ENCODE results near the gene SHANK2. TPM values are rescaled to one million over a fixed set of nuclear protein-coding genes. Genes with fewer than 3 reads are reported as not detected.

The SHANK2 gene
- total RNA-seq, 2 experiments from 2014 or later = not detected

DNA sequence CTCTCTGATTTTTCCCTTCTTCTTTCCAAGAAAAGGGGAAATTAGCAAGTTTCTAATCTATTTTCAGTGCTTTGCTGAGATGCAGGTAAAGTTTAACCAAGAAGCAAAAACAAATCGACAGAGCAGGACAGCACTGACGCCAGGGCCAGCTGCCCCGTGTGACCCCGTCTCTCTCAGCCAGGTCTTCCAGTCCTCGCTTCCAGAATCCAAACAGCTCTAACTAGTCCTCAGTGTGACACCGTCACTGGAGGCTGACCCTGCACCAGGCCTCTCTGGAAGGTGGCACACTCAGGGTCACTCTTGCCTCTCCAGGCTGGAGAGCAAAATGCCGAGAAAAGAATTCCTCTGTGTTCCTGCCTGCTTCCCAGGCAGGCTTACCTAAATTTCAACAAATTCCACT lies 44.8 kb downstream of the SHANK2 start:
- peaks cover 16% of the 10 kb centered on the region for H3K4me1 ChIP-seq (ENCODE audit: insufficient read depth, low read length, poor library complexity, severe bottlenecking)
- no peaks in the 10 kb centered on the region for H4K20me1 ChIP-seq (ENCODE audit: insufficient read depth, low read length)
- H3K4me2 ChIP-seq (ENCODE audit: low read length) = no peak overlapping the region
- H3K79me2 ChIP-seq (ENCODE audit: insufficient read depth, low read depth, low read length) = no peaks in the 10 kb centered on the region
- no peak overlapping the region for H3K27ac ChIP-seq (ENCODE audit: low read depth, low read length, poor library complexity, severe bottlenecking)
- TF ChIP-seq EZH2phosphoT487 (IDR thresholded peaks at IDR 0.05; ENCODE audit: borderline replicate concordance, low read depth, low read length) (no peak), CTCF (conservative IDR thresholded peaks at IDR 0.05; ENCODE audit: low read length) (no peak)
- BruUV-seq (replicated peaks) = no TSS peak
- DNase-seq (ENCODE audit: low spot score) = no peak
- no peaks in the 10 kb centered on the region for H3K9me2 ChIP-seq (ENCODE audit: insufficient read depth, low read length)
- POLR2A ChIA-PET = no interaction called here
- H3K4me3 ChIP-seq (ENCODE audit: low read depth, low read length, poor library complexity, severe bottlenecking) = no peak overlapping the region
- CTCF ChIA-PET (ENCODE audit: unreplicated experiment) = no interaction called here
- peaks cover 4% of the 10 kb centered on the region; the same call in 1 of the 2 replicates for H3K9me3 ChIP-seq (ENCODE audit: low read length)
- H2AFZ ChIP-seq (ENCODE audit: low read length) = no peak overlapping the region
- intact Hi-C loops (cut with micrococcal nuclease; ENCODE audit: unreplicated experiment) = no loop called here
- no peaks in the 10 kb centered on the region for H3K36me3 ChIP-seq (ENCODE audit: insufficient read depth, low read length)

DNA sequence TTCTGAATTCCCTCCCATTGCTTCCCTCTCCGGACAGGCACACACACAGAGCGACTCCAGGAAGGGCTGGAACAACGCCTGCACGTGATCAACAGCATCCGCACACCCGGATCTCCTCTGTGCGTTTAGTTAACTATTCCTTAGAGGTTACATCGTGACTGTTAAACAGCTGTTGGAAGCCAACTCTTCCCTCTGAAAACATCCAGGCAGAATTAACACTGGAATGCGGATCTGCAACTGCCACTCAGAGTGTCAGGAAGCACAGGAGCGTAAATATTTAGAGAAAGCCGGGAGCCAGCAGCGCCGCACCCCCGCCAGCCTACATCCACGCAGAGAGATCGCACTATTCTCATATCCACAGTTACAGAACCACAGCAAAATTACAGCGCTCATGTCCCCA lies 46.2 kb downstream of the SHANK2 start:
- Histone ChIP-seq H3K27ac (ENCODE audit: low read depth, low read length, poor library complexity, severe bottlenecking) (no peak overlapping the region), H3K4me2 (ENCODE audit: low read length) (no peak overlapping the region), H2AFZ (ENCODE audit: low read length) (no peak overlapping the region), H3K4me1 (ENCODE audit: insufficient read depth, low read length, poor library complexity, severe bottlenecking) (peaks cover 23% of the 10 kb centered on the region), H3K9me2 (ENCODE audit: insufficient read depth, low read length) (no peaks in the 10 kb centered on the region), H4K20me1 (ENCODE audit: insufficient read depth, low read length) (no peaks in the 10 kb centered on the region), H3K36me3 (ENCODE audit: insufficient read depth, low read length) (no peaks in the 10 kb centered on the region), H3K9me3 (ENCODE audit: low read length) (peaks cover 4% of the 10 kb centered on the region; the same call in 1 of the 2 replicates), H3K79me2 (ENCODE audit: insufficient read depth, low read depth, low read length) (no peaks in the 10 kb centered on the region), H3K4me3 (ENCODE audit: low read depth, low read length, poor library complexity, severe bottlenecking) (no peak overlapping the region)
- TF ChIP-seq CTCF (conservative IDR thresholded peaks at IDR 0.05; ENCODE audit: low read length) (no peak), EZH2phosphoT487 (IDR thresholded peaks at IDR 0.05; ENCODE audit: borderline replicate concordance, low read depth, low read length) (no peak)
- intact Hi-C loops (cut with micrococcal nuclease; ENCODE audit: unreplicated experiment) = no loop called here
- no peak for DNase-seq (ENCODE audit: low spot score)
- POLR2A ChIA-PET = no interaction called here
- no TSS peak for BruUV-seq (replicated peaks)
- CTCF ChIA-PET (ENCODE audit: unreplicated experiment) = no interaction called here

DNA sequence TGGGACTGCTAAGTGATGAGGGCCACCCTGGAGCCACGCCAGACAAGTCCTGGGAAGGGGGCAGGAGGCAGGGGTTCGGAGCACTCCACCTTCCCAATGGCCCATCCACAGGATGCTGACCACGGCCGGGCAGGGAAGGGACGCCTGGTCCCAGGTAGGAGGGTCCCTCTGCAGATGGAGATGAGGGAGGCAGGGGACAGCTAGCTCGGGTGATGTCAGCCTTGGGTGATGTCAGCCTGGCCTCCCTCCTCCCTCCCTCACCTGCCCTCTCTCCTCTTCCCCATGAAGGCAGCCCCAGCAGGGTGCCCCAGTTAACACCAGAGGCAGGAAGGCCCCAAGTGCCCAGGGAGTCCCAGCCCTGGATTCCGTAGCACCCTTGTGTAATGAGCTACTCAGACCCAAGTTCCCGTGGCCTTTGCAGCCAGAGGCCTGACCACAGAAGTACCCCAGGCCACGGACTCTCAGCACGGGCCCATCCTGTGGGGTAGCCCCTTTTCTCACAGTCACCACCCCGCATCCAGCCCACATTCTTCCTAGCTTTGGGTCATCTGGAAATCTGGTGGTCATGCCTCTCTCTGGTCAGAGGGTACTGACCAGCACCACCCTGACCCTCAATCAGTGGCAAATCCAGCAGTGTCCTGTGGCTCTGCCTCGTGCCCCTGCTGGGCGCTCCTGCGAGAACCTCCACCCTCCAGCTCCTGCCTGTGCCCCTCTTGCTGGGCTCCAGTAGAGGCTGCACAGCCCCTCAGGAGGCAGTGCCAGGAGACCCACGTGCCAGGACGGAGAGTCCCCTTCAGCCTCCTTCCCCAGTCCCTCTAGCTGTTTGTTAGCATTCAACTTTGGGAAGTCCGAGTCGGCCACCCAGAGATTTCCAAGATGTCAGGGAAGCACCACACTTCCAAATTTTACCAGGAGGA lies 47.4 kb downstream of the SHANK2 start:
- TF ChIP-seq CTCF (conservative IDR thresholded peaks at IDR 0.05; ENCODE audit: low read length) = no peak
- TF ChIP-seq EZH2phosphoT487 (IDR thresholded peaks at IDR 0.05; ENCODE audit: borderline replicate concordance, low read depth, low read length) = no peak
- no TSS peak for BruUV-seq (replicated peaks)
- Histone ChIP-seq H3K4me2 (ENCODE audit: low read length) (0 out of 2 replicates have a peak overlapping the region, but pooled peaks have one; percentile 22), H3K27ac (ENCODE audit: low read depth, low read length, poor library complexity, severe bottlenecking) (no peak overlapping the region), H3K4me3 (ENCODE audit: low read depth, low read length, poor library complexity, severe bottlenecking) (no peak overlapping the region), H3K79me2 (ENCODE audit: insufficient read depth, low read depth, low read length) (no peaks in the 10 kb centered on the region), H3K9me2 (ENCODE audit: insufficient read depth, low read length) (no peaks in the 10 kb centered on the region), H3K36me3 (ENCODE audit: insufficient read depth, low read length) (no peaks in the 10 kb centered on the region), H4K20me1 (ENCODE audit: insufficient read depth, low read length) (no peaks in the 10 kb centered on the region), H2AFZ (ENCODE audit: low read length) (no peak overlapping the region), H3K4me1 (ENCODE audit: insufficient read depth, low read length, poor library complexity, severe bottlenecking) (peaks cover 35% of the 10 kb centered on the region), H3K9me3 (ENCODE audit: low read length) (peaks cover 4% of the 10 kb centered on the region; the same call in 1 of the 2 replicates)
- POLR2A ChIA-PET = no interaction called here
- CTCF ChIA-PET (ENCODE audit: unreplicated experiment) = no interaction called here
- intact Hi-C loops (cut with micrococcal nuclease; ENCODE audit: unreplicated experiment) = loop anchor here (5.0 kb wide), 2 partner anchors 167 to 217 kb away; no protein-coding TSS in a partner anchor
- no peak for DNase-seq (ENCODE audit: low spot score)

All from OCI-LY7 (cell line).